Activated naive CD8-positive, alpha-beta T cell treated with anti-CD3 and anti-CD28 coated beads, Interleukin-2, amount 50 U/mL, for 24 hours (primary cell): Measurements from ENCODE around the gene SNRPN.

Source experiments
- ATAC-seq: fragments of 150-1000 bp; cut with Tn5 transposase; one replicate; pipeline ENCODE4 v1.10.0; 2021
- DNase-seq: peaks from one replicate; pipeline ENCODE4 v3.0.0; 2021
- H3K27ac Mint-ChIP-seq: one replicate; pipeline ENCODE4 v1.8.0; 2021; ENCODE audit warnings: mild to moderate bottlenecking, mixed read lengths
- H3K27me3 Mint-ChIP-seq: one replicate; pipeline ENCODE4 v1.8.0; 2021; ENCODE audit warnings: mixed read lengths
- H3K36me3 Mint-ChIP-seq: one replicate; pipeline ENCODE4 v1.8.0; 2021; ENCODE audit warnings: low read depth, mixed read lengths
- H3K4me1 Mint-ChIP-seq: one replicate; pipeline ENCODE4 v1.8.0; 2021; ENCODE audit warnings: mixed read lengths
- H3K4me3 Mint-ChIP-seq: one replicate; pipeline ENCODE4 v1.8.0; 2021; ENCODE audit warnings: mild to moderate bottlenecking, moderate library complexity, mixed read lengths
- H3K9me3 Mint-ChIP-seq: one replicate; pipeline ENCODE4 v1.8.0; 2021; ENCODE audit warnings: mixed read lengths

SNRPN gene

DNA sequence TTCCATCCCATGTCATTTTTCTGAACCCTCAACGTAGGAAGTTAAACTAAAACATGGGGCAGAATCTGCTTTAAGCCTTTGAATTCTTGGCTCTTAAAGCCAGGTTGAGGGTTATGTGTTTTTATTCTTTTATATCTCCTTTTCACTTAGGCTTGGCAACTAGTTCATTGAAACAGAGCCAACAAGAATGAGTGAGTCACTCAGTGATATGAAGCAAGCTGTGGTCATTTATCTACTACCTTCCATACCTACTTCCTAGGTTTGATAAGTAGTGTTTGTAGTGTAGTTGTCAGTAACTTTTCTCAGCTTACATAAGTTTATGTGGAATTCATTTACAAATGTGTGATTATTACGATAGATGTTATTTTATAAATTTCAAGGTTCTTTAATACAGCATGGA lies 67.4 kb downstream of the SNRPN start:
- H3K9me3 Mint-ChIP-seq: peaks cover 67% of the 10 kb centered on the region

More for the DNA sequence above, 67.4 kb downstream of the SNRPN start:
- H3K36me3 Mint-ChIP-seq: peaks cover 72% of the 10 kb centered on the region
- H3K4me1 Mint-ChIP-seq: no peaks in the 10 kb centered on the region
- H3K27me3 Mint-ChIP-seq: no peaks in the 10 kb centered on the region
- ATAC-seq (no peak), DNase-seq (no peak)
- H3K27ac Mint-ChIP-seq: no peak overlapping the region
- no peak overlapping the region for H3K4me3 Mint-ChIP-seq
